Left kidney (tissue), 2 donors: ENCODE data around the gene SLC16A11. TPM values are rescaled to one million over a fixed set of nuclear protein-coding genes. Genes with fewer than 3 reads are reported as not detected.

Source experiments
- DNase-seq: peaks from one replicate; pipeline ENCODE4 v3.0.0-alpha.2; 2013
- polyA plus RNA-seq: library from polyadenylated mRNA; unstranded; fragments of 120-200 nt; gene quantifications from one replicate; pipeline ENCODE4 v1.2.1, GENCODE V29; 2013; ENCODE audit not compliant: insufficient read length

SLC16A11 gene
- polyA plus RNA-seq, 1 donor = 0.18 TPM

DNA sequence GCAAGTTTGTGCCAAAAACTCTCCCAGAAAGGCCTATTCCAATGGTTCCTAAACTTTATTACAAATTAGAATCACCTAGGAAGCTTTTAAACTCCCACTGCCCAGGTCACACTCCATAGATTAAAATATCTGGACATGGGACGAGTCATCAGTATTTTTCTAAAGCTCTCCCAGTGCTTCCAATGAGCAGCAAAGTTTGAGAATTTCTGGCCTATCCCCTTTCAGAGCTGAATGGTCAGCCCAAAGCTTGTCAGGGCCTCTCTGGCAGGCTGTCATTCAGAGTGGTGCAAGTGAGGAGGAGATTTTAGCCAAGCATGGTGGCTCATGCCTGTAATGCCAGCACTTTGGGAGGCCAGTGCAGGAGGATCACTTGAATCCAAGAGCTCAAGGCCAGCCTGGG lies 18.6 kb downstream of the SLC16A11 start:
- DNase-seq = no peak

DNA sequence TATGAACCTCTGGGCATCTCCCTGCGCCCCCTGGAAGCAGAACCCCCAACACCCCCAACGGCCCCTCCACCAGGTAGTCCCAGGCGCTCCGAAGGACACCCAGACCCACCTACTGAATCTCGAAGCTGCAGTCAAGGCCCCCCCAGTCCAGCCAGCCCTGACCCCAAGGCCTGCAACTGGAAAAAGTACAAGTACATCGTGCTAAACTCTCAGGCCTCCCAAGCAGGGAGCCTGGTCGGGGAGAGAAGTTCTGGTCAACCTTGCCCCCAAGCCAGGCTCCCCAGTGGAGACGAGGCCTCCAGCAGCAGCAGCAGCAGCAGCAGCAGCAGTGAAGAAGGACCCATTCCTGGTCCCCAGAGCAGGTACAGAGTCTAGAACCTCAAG lies 19.5 kb downstream of the SLC16A11 start:
- no peak for DNase-seq

DNA sequence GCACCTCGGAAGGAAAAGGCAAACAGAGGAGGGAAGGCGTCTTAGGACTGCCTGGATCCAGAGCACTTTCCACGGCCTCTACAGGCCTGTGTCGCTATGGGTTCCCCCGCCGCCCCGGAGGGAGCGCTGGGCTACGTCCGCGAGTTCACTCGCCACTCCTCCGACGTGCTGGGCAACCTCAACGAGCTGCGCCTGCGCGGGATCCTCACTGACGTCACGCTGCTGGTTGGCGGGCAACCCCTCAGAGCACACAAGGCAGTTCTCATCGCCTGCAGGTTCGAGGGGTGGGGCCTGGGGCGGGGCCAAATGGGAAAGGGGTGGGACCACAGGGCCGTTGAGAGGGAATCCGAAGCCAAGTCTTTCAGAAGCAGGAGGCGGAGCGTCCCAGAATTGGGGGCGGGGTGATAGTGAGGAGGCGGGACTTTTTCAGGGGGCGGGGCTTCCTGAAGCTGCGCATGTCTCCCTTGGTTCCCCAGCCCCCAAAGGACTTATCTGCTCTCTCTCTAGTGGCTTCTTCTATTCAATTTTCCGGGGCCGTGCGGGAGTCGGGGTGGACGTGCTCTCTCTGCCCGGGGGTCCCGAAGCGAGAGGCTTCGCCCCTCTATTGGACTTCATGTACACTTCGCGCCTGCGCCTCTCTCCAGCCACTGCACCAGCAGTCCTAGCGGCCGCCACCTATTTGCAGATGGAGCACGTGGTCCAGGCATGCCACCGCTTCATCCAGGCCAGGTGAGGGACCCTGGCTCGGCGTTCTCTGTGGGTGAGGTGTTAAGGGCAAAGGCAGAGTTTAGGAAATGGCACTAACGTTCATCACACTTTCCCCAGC lies 20.1 kb downstream of the SLC16A11 start:
- no peak for DNase-seq

DNA sequence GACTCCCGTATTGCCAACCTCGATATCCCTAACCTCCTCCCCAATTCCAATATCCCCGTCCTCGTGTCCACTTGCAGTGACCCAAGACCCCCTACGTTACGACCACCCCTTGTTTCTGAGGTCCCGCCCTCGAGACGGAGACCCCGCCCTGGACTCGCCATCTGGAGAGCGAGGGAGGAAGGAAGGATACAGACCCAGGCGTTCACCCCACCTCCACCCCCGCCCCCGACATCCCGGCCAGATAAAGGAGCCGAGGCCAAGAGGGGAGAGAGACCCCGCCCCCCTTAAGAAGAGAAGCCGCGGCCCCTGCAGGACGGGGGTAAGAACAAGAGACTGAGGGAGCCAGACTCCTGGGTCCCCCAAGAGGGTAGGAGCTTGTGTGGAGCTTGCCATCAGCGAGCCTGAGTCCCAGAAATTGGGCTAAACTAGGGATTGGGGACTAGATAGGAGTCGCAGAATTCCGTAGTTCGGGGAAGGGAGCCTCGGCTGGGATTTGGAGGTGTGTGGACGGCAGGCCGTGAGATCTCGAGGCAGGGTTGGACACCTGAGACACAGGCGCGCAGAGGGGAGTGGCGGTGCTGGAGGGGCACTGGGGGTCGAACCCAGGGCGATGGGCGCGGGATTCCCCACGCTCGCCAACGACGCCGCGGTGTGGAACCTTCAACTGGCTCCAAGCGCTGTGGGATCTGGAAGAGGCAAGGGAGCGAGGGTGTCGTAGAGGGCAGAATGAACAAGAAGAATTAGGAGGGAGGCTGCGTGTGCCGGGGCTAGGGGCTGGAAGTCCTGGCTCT lies 20.9 kb downstream of the SLC16A11 start, which contains the start of gene BCL6B:
TSS of gene BCL6B (plus strand) at position 270 of the 791 bp plus-strand sequence. CDS start 622 bp downstream, outside the sequence.
- no peak for DNase-seq

DNA sequence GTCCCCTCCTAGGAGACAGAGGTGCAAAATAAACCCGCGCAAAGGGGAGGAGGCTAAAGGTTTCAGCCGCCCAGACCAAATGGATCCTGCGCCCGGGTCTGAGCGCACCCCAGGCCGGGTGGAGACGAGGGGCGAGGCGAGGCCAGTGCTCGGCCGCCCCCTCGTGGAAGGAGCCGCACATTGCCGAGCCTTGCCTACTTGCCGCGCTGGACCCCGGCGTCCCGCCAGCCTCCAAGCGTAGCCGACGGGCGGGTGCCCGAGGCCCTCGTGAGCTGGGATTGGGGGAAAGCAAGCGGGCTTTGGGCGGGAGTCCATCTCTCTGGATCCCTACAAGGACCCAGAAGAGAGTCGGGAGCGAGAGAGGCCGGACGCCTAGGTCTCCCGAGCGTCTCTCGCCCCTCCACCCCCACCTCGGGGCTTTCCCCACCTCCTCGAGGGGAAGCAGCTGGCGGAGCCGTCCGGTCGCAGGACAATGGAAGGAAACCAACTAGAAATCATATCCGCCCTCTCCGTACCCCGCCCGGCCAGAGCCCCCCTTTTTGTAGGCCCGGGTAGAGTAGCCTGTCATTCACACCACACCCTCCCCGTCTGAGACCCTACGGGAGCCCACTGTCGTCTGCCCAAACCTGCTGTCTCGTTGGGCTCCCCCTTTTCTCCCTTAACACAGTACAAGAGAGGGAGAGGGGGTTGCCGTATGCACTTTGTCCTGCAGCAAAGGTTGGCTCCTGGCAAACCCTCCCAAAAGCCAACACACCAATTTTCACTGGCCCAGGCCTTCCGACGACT lies 21.7 kb downstream of the SLC16A11 start:
- no peak for DNase-seq

DNA sequence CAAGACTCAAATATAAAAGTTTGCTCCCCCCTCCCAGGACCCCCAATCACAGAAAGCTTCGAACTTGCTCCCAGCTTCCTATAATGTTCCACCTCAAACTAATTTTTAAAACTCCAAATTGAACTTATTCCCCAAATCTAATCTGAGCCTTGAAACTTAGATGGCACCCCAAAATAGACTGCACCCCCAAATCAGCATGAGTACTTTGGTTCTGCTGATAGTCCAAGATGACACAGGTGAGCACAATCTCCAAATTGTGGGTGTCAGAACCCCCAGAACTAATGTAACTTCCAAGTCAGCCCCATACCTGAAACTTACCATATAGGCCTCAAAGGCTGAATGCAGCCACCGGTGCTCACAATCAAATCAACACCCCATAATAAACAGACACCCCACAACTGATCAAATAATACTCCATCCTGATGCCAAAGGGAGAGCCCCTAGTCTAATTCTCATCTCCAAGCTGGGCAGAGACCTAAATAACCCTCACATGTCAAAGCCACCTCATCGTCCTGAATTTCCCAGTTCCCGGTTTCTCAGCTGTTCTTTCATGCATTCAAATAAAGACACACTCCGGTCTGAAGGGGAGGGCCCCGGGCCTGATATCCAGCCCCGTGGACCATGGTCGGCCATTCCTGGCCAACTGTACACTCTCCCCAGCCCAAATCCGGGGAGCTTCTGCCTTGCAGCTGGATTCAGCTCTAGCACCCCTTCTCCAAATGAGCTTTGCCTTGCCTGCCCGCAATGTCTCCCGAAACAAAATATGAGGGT lies 22.8 kb downstream of the SLC16A11 start:
- DNase-seq = no peak

DNA sequence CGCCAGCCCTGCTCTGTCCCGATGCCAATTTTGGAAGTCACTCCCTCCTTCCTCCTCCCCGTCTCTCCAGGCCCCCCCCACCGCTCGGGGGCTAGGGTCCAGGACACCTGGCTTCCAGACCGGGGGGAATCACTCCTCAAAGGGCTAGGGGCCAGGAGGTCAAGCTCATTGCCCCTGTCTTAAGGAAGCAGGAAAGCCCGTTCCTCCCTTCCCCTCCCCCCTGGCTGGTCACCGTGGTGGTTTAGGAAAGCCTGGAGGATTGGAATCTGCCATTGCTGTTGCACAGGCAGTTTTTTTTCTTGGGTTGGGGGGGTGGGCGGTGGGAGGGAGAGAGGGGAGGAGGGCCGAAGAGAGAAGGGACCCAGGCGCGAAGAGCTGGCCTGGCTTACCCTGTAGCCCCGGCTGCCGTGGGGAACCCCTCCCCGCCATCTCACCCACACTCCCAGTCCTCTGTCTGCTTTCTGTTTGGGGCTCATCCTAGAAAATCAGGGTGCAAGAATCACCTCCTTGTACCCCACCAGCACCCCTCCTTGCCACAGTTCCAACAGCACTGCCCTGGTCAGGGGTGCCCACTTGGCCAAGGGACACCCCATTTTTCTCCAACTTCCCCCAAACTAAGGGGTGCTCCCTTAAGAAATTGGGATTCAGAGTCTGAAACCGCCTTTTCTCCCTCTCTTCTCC lies 23.9 kb downstream of the SLC16A11 start:
- no peak for DNase-seq

DNA sequence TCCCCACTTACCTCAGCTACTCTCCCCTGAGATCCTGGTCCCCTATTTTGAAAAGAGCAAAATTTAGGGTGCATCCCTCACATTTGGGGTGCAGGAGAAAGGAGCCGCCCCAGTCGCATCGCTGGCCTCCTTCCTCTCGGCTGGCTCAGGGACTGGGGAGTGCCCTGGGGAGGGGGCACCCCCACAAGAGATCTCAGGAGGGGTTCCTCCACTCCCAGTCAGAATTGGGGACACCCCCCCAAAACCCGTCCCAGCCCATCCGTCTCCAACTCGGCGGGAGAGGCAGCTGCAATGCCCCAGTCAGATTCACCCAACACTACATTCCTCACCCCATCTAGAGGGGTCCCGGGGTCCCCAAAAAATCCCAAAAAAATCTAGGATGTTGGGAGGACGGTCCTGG lies 24.5 kb downstream of the SLC16A11 start:
- DNase-seq = no peak

DNA sequence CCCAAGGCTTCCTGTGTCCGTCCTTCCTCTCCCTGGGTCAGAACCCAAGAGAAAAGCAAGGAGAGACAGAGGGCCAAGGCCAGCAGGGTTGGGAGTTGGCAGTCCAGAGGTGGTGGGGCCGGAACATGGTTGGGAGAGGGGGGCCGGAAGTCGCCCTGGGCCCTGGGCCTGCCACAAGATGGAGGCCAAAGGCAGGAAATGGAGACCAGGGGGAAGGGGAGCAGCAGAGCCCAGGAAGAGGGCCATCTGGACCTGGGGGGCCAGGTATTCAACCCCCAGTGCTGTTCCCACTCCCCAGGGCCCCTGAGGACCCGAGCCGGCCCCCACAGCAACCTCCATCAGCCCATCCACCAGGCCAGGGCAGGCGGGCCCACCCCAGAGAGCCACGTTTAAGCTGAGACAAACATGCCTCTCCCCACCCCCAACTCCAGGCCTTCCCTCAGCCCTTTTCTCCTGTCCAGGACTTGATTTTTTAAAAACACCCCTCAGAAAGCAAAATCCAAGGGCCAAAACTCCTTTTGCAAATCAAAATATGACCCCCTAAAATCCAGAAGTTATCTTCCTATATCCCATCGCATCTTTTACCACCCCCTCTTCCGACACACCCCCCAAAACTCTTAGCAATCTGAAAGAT lies 25.4 kb downstream of the SLC16A11 start:
- no peak for DNase-seq

DNA sequence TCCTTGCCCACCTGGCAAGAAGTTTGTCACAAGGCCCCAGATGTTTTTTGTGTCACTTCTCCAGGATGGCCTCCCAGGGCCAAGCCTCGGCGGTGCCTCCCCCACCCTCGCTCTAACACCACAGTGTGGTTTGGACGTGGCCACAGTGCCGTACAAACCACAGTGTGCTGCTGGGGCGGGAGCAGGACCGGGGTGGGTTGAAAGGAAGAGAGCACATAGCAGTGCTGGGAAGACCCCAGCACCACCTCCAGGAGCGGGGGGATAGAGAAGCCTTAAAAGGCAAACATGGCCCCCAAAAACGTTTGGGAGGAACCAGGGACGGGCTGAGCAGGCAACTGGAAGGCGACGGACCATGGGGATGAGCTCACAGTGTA lies 26.1 kb downstream of the SLC16A11 start:
- no peak for DNase-seq

DNA sequence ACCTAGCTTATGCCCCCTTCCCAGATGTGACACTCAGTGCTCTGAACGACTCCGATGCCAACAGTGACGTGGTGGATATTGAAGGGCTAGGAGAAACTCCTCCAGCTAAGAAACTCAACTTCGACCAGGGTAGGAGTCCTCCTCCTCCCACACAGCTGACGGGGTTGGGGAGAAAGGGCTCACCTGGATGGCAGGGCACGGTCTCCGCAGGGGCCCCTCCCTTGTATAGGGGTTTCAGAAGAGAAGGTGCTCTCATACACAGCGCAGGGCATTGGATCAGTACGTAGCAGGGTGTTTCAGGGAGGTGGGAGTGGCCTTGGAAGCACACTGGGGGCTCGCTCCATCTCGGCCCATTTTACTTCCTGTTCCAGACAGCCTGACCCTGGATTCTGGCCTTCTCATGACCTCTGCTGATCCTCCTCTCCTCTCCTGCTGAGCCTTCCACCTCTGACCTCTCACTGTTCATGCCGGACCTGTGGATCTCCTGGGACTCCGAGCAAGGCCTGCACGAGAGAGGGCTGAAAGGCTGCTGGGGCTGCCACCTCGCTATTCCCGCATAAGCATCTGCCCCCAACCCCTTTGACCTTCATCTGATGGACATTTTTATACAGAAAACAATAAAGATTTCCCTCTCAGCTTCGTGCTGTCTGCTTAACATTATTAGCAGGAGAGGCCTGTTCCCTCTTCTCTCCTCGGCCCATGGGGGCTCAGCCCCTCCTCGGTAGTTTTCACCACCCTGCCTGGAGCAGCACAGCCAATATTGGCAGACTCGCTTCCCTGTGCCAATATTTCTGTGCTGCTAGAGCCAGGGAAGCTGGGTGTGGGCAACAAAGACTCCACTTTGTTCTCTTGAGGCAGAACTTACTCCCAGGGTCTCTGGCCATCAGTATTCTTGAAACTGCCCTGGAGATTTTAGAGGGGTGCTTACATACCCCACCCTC lies 26.7 kb downstream of the SLC16A11 start:
- DNase-seq = no peak

DNA sequence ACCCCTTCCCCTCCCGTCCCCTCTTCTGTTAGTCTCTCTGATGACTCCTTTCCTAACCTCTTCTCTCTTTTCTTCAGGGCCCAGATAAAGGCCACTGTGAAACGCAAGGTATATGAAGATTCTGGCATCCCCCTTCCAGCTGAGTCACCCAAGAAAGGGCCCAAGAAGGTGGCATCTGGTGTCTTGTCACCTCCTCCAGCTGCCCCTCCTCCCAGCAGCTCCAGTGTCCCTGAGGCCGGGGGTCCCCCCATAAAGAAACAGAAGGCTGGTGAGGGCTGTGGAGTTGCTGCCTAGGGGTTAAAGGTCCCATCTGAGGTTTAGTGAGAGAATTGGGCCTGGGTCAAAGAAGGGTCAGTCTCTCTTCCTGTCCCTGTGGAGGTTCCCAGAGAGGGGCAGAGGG lies 27.5 kb downstream of the SLC16A11 start:
- DNase-seq = no peak

DNA sequence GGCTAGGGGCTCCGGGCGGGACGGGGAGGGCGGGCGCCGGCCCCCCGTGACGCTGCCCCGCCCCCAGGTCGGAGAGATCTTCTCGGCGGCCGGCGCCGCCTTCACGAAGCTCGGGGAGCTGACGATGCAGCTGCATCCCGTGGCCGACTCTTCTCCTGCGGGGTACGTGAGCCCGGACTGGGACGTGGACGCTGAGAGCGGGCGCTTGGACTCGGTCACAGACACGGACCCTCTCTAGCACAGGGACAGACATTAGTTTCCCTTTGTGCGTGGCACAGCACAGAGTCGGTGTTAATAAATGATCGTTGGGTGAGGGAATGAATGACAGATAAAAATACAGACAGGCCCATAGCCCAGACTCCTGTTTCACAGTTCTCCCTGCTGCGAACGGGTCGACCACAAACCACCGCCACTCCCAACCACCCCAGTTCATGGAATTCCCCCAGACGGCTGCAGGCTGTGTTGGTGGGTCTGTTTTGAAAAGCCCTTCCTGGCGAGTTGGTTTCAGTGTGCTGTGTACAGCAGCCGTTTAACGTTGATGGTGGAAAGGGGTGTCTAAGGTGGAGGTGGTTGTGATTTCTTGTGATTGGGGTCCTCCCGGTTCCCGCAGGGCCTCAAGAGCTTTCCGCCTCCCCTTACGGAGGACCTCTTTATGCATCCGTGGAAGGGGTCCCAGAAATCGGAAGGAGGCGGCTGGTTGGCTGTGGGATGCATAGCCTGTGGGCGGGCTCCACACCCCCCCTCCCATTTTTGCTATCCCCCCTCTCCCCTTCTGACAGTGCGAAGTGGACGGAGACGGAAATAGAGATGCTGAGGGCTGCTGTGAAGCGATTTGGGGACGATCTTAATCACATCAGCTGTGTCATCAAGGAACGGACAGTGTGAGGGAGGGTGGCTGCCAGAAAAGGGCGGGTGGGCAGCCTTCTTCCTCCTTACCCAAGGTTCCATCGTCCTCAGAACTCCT lies 28.6 kb downstream of the SLC16A11 start:
- DNase-seq = no peak

DNA sequence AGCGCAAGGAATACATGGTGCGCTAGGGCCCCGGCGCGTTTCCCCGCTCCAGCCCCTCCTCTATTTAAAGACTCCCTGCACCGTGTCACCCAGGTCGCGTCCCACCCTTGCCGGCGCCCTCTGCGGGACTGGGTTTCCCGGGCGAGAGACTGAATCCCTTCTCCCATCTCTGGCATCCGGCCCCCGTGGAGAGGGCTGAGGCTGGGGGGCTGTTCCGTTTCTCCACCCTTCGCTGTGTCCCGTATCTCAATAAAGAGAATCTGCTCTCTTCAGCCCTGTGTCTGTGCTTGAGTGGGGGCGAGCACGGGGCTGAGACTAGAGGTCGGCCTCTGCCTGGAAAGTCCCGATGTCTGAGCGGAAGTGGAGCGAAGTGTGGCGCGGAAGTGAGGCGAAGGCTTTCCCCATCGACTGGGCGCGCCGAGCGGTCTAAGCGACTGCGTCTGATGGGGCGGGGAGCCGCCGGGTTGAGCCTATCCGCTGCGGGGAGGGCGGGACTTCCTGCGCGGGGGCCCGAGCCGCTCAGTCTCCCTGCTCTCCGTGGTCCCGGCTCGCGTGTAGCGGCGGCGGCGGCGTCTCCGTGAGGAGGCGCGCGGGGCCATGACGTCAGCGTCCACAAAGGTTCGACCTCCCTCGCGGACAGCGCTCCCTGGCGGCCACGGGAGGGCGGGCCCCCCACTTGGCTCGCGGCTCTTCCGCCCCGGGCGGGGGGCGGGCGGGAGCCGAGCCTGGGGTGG lies 29.5 kb downstream of the SLC16A11 start:
- peak; percentile 92 for DNase-seq

DNA sequence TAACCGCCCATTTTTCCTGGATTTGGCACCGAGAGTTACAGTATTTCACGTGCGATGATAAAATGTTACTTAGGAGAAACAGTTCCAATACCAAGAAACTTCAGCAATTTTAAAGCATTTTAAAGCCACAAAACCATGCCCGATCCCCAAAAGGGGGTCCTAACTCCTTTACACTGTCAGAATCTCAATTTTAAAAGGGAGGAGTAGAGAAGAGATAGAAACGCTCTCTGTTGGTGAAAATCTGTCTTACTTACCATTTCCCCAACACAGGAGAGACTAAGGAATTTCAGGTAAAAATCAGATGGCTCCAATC lies 32.0 kb downstream of the SLC16A11 start:
- DNase-seq = no peak

DNA sequence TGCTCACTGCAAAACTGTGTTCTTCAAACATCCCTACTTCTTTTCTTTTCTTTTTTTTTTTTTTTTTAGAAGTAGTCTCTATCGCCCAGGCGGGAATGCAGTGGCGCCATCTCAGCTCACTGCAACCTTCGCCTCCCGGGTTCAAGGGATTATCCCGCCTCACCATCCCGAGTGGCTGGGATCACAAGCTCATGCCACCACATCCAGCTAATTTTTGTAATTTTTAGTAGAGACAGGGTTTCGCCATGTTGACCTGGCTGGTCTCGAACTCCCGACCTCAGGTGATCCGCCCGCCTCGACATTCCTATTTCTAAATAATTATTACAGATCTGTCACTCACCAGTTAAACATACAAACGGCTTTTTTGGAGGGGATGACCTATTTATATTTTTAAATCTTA lies 32.5 kb downstream of the SLC16A11 start:
- no peak for DNase-seq

DNA sequence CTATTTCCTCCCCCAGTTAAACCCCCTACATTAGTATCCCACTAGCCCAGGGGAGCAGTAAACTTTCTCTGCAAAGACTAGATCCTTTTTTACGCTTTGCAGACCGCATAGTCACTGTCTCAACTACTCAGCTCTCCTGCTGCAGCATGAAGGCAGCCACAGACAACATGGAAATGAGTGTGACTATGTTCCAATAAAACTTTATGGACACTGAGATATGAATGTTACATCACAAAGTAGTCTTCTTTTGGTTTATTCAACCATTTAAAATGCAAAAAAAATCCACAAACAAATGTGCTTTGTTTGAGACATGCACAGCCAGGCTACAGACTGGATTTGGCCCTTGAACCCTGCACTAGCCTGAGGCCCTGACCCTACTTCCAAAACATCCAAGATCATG lies 33.4 kb downstream of the SLC16A11 start:
- DNase-seq = no peak

DNA sequence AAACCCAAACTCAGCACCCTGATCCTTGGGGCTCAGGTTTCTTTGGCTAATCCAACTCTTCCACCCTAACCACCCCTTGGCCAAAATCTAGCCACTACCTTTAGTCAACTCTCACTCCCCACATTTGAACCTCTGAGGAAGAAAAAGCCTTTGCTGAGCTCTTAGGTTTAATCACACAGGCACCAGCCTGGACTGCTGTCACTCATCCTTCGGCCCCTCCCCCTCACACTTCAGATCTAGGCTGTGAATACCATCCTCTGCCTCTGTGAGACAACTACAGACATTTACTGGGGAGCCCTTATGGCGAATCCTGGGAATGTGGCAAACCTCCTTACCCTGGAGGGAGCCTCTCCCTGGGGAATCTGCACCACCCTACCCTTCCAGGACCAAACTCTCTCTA lies 36.7 kb downstream of the SLC16A11 start:
- DNase-seq = no peak
